ENCODE measurements around the gene FNIP2.

FNIP2 gene

DNA sequence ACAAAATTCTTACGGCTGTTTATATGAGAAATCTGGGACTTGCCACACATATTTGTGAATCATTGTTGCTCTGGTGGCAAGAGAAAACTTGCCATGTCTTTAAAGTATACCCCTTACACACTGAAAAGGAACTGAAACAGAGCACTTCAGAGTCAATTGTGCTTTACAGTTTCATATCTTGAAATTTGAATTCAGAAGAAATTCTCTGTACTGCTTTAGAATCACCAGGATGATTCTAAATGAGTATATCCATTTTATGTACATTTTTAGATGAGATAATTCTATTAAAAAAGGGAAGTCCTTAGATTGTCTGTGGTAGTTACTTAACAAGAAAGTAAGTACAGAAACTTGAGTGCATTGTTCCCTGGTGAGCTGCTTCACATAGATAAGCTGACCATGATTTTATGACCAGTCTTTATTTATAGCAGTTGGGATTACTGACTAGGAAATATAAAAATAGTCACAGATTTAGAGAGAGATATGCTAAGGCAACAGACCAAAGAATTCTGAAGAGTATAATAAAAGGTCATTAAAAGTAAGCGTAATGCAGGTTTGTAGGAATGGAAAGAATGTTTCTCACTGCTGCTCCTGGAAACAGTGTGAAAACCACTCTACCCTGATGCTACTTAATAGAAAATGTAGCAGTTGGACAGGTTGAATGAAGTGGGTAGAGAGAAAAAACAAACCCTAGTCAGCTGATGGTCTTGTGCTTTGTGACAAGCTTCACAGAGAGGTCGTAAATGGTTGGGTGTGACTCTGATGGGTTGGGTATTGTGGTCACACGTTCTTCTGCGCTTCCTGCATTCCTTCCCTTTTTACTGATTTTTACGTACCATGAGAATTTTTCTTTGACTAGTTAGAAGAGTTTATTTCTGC, 41.0 kb downstream of the FNIP2 start (continued):
- TF ChIP-seq ZNF266 (tag by site-specific recombination; IDR thresholded peaks at IDR 0.05; ENCODE audit: low read depth) (no peak), BCL11A (tag by site-specific recombination; IDR thresholded peaks at IDR 0.05; ENCODE audit: low read depth) (0 out of 2 replicates have a peak, but pooled peaks have one; percentile 41), GLI4 (tag by site-specific recombination; IDR thresholded peaks at IDR 0.05) (no peak), ZNF302 (tag by site-specific recombination; IDR thresholded peaks at IDR 0.05; ENCODE audit: low read depth) (no peak), ZNF514 (tag by site-specific recombination; IDR thresholded peaks at IDR 0.05) (no peak), MEIS1 (CRISPR knock-in tag; IDR thresholded peaks at IDR 0.05; ENCODE audit: borderline replicate concordance) (no peak), ZNF433 (tag by site-specific recombination; IDR thresholded peaks at IDR 0.05; ENCODE audit: low read depth) (no peak), KLF10 (tag by site-specific recombination; IDR thresholded peaks at IDR 0.05) (peak; percentile 91), ZIC2 (tag by site-specific recombination; IDR thresholded peaks at IDR 0.05) (0 out of 2 replicates have a peak, but pooled peaks have one; percentile 34), ZNF2 (tag by site-specific recombination; IDR thresholded peaks at IDR 0.05) (peak; percentile 49; the same call in 1 of the 2 replicates), IKZF3 (tag by site-specific recombination; IDR thresholded peaks at IDR 0.05) (peak; percentile 82), OSR2 (tag by site-specific recombination; IDR thresholded peaks at IDR 0.05) (peak; percentile 97), GFI1B (tag by site-specific recombination; IDR thresholded peaks at IDR 0.05) (peak; percentile 63), ZNF548 (tag by site-specific recombination; IDR thresholded peaks at IDR 0.05) (no peak), ZNF324 (tag by site-specific recombination; IDR thresholded peaks at IDR 0.05) (no peak), ZNF211 (tag by site-specific recombination; IDR thresholded peaks at IDR 0.05; ENCODE audit: low read depth) (no peak), MYNN (tag by site-specific recombination; IDR thresholded peaks at IDR 0.05; ENCODE audit: borderline replicate concordance) (no peak), ZNF404 (tag by site-specific recombination; IDR thresholded peaks at IDR 0.05) (no peak), ZNF785 (tag by site-specific recombination; IDR thresholded peaks at IDR 0.05) (no peak), ZNF843 (tag by site-specific recombination; IDR thresholded peaks at IDR 0.05) (peak; percentile 95), MZF1 (tag by site-specific recombination; IDR thresholded peaks at IDR 0.05; ENCODE audit: borderline replicate concordance) (no peak), REPIN1 (tag by site-specific recombination; IDR thresholded peaks at IDR 0.05; ENCODE audit: low read depth) (no peak), HOXC10 (CRISPR knock-in tag; IDR thresholded peaks at IDR 0.05) (no peak), ZNF112 (tag by site-specific recombination; IDR thresholded peaks at IDR 0.05) (no peak), KLF7 (tag by site-specific recombination; IDR thresholded peaks at IDR 0.05; ENCODE audit: borderline replicate concordance) (peak; percentile 46), ZNF133 (tag by site-specific recombination; IDR thresholded peaks at IDR 0.05) (no peak)
- TF ChIP-seq, protein P1, sequence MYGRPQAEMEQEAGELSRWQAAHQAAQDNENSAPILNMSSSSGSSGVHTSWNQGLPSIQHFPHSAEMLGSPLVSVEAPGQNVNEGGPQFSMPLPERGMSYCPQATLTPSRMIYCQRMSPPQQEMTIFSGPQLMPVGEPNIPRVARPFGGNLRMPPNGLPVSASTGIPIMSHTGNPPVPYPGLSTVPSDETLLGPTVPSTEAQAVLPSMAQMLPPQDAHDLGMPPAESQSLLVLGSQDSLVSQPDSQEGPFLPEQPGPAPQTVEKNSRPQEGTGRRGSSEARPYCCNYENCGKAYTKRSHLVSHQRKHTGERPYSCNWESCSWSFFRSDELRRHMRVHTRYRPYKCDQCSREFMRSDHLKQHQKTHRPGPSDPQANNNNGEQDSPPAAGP (tag by site-specific recombination; IDR thresholded peaks at IDR 0.05), result peak; percentile 30; the same call in 1 of the 2 replicates
- TF ChIP-seq, protein P2, sequence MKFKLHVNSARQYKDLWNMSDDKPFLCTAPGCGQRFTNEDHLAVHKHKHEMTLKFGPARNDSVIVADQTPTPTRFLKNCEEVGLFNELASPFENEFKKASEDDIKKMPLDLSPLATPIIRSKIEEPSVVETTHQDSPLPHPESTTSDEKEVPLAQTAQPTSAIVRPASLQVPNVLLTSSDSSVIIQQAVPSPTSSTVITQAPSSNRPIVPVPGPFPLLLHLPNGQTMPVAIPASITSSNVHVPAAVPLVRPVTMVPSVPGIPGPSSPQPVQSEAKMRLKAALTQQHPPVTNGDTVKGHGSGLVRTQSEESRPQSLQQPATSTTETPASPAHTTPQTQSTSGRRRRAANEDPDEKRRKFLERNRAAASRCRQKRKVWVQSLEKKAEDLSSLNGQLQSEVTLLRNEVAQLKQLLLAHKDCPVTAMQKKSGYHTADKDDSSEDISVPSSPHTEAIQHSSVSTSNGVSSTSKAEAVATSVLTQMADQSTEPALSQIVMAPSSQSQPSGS (tag by site-specific recombination; IDR thresholded peaks at IDR 0.05; ENCODE audit: low read depth), result 0 out of 2 replicates have a peak, but pooled peaks have one; percentile 44
- TF ChIP-seq, protein P3, sequence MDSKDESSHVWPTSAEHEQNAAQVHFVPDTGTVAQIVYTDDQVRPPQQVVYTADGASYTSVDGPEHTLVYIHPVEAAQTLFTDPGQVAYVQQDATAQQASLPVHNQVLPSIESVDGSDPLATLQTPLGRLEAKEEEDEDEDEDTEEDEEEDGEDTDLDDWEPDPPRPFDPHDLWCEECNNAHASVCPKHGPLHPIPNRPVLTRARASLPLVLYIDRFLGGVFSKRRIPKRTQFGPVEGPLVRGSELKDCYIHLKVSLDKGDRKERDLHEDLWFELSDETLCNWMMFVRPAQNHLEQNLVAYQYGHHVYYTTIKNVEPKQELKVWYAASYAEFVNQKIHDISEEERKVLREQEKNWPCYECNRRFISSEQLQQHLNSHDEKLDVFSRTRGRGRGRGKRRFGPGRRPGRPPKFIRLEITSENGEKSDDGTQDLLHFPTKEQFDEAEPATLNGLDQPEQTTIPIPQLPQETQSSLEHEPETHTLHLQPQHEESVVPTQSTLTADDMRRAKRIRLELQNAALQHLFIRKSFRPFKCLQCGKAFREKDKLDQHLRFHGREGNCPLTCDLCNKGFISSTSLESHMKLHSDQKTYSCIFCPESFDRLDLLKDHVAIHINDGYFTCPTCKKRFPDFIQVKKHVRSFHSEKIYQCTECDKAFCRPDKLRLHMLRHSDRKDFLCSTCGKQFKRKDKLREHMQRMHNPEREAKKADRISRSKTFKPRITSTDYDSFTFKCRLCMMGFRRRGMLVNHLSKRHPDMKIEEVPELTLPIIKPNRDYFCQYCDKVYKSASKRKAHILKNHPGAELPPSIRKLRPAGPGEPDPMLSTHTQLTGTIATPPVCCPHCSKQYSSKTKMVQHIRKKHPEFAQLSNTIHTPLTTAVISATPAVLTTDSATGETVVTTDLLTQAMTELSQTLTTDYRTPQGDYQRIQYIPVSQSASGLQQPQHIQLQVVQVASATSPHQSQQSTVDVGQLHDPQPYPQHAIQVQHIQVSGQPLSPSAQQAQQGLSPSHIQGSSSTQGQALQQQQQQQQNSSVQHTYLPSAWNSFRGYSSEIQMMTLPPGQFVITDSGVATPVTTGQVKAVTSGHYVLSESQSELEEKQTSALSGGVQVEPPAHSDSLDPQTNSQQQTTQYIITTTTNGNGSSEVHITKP (tag by site-specific recombination; IDR thresholded peaks at IDR 0.05), result peak; percentile 32; the same call in 1 of the 2 replicates
- TF ChIP-seq, protein P4, sequence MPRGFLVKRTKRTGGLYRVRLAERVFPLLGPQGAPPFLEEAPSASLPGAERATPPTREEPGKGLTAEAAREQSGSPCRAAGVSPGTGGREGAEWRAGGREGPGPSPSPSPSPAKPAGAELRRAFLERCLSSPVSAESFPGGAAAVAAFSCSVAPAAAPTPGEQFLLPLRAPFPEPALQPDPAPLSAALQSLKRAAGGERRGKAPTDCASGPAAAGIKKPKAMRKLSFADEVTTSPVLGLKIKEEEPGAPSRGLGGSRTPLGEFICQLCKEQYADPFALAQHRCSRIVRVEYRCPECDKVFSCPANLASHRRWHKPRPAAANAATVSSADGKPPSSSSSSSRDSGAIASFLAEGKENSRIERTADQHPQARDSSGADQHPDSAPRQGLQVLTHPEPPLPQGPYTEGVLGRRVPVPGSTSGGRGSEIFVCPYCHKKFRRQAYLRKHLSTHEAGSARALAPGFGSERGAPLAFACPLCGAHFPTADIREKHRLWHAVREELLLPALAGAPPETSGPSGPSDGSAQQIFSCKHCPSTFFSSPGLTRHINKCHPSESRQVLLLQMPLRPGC (tag by site-specific recombination; IDR thresholded peaks at IDR 0.05), result peak; percentile 84
- TF ChIP-seq, protein P5, sequence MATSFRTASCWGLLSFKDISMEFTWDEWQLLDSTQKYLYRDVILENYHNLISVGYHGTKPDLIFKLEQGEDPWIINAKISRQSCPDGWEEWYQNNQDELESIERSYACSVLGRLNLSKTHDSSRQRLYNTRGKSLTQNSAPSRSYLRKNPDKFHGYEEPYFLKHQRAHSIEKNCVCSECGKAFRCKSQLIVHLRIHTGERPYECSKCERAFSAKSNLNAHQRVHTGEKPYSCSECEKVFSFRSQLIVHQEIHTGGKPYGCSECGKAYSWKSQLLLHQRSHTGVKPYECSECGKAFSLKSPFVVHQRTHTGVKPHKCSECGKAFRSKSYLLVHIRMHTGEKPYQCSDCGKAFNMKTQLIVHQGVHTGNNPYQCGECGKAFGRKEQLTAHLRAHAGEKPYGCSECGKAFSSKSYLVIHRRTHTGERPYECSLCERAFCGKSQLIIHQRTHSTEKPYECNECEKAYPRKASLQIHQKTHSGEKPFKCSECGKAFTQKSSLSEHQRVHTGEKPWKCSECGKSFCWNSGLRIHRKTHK (tag by site-specific recombination; IDR thresholded peaks at IDR 0.05), result no peak
